WTC11 (cell line): ENCODE results near the gene SEC22C.

Source experiments
- FOXJ3 ChIP-seq: sonication (generic); formaldehyde crosslinking; IDR thresholded peaks from 2 replicates; pipeline ENCODE4 v1.9.0; 2021; ENCODE audit warnings: missing genetic modification reagents, mild to moderate bottlenecking, borderline replicate concordance
- NR2C2 ChIP-seq: sonication (generic); formaldehyde crosslinking; IDR thresholded peaks from 2 replicates; pipeline ENCODE4 v1.8.0; 2022; ENCODE audit warnings: mild to moderate bottlenecking, missing genetic modification reagents
- SMAD4 ChIP-seq: sonication (generic); formaldehyde crosslinking; IDR thresholded peaks from 2 replicates; pipeline ENCODE4 v1.8.0; 2022; ENCODE audit warnings: mild to moderate bottlenecking, missing genetic modification reagents
- SP1 ChIP-seq: sonication (generic); formaldehyde crosslinking; conservative IDR thresholded peaks from 2 replicates; pipeline ENCODE4 v1.8.1; 2022; ENCODE audit warnings: missing genetic modification reagents
- ZNF138 ChIP-seq: sonication (generic); formaldehyde crosslinking; conservative IDR thresholded peaks from 2 replicates; pipeline ENCODE4 v1.8.1; 2022; ENCODE audit warnings: mild to moderate bottlenecking, moderate library complexity, missing genetic modification reagents
- TF ChIP-seq, protein P1 (sequence below): fragments of 200-600 bp; IDR thresholded peaks from 2 replicates; pipeline ENCODE4 v1.8.0; 2022; ENCODE audit warnings: antibody characterized with exemption
- TF ChIP-seq, protein P2 (sequence below): sonication (generic); formaldehyde crosslinking; conservative IDR thresholded peaks from 2 replicates; pipeline ENCODE4 v1.8.1; 2022; ENCODE audit warnings: mild to moderate bottlenecking, missing genetic modification reagents
- TF ChIP-seq, protein P3 (sequence below): sonication (generic); formaldehyde crosslinking; IDR thresholded peaks from 2 replicates; pipeline ENCODE4 v1.8.1; 2022; ENCODE audit warnings: missing genetic modification reagents, borderline replicate concordance
- TF ChIP-seq, protein P4 (sequence below): sonication (generic); formaldehyde crosslinking; IDR thresholded peaks from 2 replicates; pipeline ENCODE4 v1.8.1; 2023; ENCODE audit warnings: mild to moderate bottlenecking, missing genetic modification reagents, borderline replicate concordance
- TF ChIP-seq, protein P5 (sequence below): sonication (generic); formaldehyde crosslinking; IDR thresholded peaks from 2 replicates; pipeline ENCODE4 v1.8.0; 2022; ENCODE audit warnings: mild to moderate bottlenecking, missing genetic modification reagents
- TF ChIP-seq, protein P6 (sequence below): sonication (generic); formaldehyde crosslinking; IDR thresholded peaks from 2 replicates; pipeline ENCODE4 v1.8.1; 2023; ENCODE audit warnings: mild to moderate bottlenecking, missing genetic modification reagents, moderate library complexity
- TF ChIP-seq, protein P7 (sequence below): sonication (generic); formaldehyde crosslinking; conservative IDR thresholded peaks from 2 replicates; pipeline ENCODE4 v1.8.1; 2023; ENCODE audit warnings: mild to moderate bottlenecking, low read depth, missing genetic modification reagents, moderate library complexity
- TF ChIP-seq, protein P8 (sequence below): sonication (generic); formaldehyde crosslinking; IDR thresholded peaks from 2 replicates; pipeline ENCODE4 v1.8.1; 2023; ENCODE audit warnings: mild to moderate bottlenecking, missing genetic modification reagents

DNA sequence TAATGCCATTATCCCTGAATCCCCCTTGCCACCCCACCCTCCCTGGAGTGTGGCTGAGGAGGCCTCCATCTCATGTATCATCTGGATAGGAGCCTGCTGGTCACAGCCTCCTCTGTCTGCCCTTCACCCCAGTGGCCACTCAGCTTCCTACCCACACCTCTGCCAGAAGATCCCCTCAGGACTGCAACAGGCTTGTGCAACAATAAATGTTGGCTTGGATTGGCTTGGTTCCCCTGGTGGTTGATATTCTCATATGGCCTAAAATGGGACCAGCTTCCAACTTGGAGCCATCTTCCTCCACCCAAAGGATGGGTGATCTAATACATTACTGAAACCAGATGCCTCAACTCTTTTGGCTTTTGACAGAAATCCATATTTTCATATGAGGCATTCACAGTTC lies 44.4 kb downstream of the SEC22C start:
- TF ChIP-seq NR2C2 = no peak
- TF ChIP-seq, protein P1, sequence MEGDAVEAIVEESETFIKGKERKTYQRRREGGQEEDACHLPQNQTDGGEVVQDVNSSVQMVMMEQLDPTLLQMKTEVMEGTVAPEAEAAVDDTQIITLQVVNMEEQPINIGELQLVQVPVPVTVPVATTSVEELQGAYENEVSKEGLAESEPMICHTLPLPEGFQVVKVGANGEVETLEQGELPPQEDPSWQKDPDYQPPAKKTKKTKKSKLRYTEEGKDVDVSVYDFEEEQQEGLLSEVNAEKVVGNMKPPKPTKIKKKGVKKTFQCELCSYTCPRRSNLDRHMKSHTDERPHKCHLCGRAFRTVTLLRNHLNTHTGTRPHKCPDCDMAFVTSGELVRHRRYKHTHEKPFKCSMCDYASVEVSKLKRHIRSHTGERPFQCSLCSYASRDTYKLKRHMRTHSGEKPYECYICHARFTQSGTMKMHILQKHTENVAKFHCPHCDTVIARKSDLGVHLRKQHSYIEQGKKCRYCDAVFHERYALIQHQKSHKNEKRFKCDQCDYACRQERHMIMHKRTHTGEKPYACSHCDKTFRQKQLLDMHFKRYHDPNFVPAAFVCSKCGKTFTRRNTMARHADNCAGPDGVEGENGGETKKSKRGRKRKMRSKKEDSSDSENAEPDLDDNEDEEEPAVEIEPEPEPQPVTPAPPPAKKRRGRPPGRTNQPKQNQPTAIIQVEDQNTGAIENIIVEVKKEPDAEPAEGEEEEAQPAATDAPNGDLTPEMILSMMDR = no peak
- TF ChIP-seq, protein P2, sequence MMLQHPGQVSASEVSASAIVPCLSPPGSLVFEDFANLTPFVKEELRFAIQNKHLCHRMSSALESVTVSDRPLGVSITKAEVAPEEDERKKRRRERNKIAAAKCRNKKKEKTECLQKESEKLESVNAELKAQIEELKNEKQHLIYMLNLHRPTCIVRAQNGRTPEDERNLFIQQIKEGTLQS (CRISPR knock-in tag) = no peak
- no peak for TF ChIP-seq FOXJ3 (CRISPR knock-in tag)
- TF ChIP-seq, protein P3, sequence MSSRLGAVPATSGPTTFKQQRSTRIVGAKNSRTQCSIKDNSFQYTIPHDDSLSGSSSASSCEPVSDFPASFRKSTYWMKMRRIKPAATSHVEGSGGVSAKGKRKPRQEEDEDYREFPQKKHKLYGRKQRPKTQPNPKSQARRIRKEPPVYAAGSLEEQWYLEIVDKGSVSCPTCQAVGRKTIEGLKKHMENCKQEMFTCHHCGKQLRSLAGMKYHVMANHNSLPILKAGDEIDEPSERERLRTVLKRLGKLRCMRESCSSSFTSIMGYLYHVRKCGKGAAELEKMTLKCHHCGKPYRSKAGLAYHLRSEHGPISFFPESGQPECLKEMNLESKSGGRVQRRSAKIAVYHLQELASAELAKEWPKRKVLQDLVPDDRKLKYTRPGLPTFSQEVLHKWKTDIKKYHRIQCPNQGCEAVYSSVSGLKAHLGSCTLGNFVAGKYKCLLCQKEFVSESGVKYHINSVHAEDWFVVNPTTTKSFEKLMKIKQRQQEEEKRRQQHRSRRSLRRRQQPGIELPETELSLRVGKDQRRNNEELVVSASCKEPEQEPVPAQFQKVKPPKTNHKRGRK (CRISPR knock-in tag) = no peak
- TF ChIP-seq SMAD4 (CRISPR knock-in tag) = no peak
- TF ChIP-seq, protein P4, sequence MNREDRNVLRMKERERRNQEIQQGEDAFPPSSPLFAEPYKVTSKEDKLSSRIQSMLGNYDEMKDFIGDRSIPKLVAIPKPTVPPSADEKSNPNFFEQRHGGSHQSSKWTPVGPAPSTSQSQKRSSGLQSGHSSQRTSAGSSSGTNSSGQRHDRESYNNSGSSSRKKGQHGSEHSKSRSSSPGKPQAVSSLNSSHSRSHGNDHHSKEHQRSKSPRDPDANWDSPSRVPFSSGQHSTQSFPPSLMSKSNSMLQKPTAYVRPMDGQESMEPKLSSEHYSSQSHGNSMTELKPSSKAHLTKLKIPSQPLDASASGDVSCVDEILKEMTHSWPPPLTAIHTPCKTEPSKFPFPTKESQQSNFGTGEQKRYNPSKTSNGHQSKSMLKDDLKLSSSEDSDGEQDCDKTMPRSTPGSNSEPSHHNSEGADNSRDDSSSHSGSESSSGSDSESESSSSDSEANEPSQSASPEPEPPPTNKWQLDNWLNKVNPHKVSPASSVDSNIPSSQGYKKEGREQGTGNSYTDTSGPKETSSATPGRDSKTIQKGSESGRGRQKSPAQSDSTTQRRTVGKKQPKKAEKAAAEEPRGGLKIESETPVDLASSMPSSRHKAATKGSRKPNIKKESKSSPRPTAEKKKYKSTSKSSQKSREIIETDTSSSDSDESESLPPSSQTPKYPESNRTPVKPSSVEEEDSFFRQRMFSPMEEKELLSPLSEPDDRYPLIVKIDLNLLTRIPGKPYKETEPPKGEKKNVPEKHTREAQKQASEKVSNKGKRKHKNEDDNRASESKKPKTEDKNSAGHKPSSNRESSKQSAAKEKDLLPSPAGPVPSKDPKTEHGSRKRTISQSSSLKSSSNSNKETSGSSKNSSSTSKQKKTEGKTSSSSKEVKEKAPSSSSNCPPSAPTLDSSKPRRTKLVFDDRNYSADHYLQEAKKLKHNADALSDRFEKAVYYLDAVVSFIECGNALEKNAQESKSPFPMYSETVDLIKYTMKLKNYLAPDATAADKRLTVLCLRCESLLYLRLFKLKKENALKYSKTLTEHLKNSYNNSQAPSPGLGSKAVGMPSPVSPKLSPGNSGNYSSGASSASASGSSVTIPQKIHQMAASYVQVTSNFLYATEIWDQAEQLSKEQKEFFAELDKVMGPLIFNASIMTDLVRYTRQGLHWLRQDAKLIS = no peak
- TF ChIP-seq, protein P5, sequence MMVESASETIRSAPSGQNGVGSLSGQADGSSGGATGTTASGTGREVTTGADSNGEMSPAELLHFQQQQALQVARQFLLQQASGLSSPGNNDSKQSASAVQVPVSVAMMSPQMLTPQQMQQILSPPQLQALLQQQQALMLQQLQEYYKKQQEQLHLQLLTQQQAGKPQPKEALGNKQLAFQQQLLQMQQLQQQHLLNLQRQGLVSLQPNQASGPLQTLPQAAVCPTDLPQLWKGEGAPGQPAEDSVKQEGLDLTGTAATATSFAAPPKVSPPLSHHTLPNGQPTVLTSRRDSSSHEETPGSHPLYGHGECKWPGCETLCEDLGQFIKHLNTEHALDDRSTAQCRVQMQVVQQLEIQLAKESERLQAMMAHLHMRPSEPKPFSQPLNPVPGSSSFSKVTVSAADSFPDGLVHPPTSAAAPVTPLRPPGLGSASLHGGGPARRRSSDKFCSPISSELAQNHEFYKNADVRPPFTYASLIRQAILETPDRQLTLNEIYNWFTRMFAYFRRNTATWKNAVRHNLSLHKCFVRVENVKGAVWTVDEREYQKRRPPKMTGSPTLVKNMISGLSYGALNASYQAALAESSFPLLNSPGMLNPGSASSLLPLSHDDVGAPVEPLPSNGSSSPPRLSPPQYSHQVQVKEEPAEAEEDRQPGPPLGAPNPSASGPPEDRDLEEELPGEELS = no peak
- TF ChIP-seq SP1 (CRISPR knock-in tag) = no peak
- TF ChIP-seq, protein P6, sequence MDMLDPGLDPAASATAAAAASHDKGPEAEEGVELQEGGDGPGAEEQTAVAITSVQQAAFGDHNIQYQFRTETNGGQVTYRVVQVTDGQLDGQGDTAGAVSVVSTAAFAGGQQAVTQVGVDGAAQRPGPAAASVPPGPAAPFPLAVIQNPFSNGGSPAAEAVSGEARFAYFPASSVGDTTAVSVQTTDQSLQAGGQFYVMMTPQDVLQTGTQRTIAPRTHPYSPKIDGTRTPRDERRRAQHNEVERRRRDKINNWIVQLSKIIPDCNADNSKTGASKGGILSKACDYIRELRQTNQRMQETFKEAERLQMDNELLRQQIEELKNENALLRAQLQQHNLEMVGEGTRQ (CRISPR knock-in tag) = no peak
- TF ChIP-seq ZNF138 (CRISPR knock-in tag) = no peak
- TF ChIP-seq, protein P7, sequence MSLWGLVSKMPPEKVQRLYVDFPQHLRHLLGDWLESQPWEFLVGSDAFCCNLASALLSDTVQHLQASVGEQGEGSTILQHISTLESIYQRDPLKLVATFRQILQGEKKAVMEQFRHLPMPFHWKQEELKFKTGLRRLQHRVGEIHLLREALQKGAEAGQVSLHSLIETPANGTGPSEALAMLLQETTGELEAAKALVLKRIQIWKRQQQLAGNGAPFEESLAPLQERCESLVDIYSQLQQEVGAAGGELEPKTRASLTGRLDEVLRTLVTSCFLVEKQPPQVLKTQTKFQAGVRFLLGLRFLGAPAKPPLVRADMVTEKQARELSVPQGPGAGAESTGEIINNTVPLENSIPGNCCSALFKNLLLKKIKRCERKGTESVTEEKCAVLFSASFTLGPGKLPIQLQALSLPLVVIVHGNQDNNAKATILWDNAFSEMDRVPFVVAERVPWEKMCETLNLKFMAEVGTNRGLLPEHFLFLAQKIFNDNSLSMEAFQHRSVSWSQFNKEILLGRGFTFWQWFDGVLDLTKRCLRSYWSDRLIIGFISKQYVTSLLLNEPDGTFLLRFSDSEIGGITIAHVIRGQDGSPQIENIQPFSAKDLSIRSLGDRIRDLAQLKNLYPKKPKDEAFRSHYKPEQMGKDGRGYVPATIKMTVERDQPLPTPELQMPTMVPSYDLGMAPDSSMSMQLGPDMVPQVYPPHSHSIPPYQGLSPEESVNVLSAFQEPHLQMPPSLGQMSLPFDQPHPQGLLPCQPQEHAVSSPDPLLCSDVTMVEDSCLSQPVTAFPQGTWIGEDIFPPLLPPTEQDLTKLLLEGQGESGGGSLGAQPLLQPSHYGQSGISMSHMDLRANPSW (CRISPR knock-in tag) = no peak
- TF ChIP-seq, protein P8, sequence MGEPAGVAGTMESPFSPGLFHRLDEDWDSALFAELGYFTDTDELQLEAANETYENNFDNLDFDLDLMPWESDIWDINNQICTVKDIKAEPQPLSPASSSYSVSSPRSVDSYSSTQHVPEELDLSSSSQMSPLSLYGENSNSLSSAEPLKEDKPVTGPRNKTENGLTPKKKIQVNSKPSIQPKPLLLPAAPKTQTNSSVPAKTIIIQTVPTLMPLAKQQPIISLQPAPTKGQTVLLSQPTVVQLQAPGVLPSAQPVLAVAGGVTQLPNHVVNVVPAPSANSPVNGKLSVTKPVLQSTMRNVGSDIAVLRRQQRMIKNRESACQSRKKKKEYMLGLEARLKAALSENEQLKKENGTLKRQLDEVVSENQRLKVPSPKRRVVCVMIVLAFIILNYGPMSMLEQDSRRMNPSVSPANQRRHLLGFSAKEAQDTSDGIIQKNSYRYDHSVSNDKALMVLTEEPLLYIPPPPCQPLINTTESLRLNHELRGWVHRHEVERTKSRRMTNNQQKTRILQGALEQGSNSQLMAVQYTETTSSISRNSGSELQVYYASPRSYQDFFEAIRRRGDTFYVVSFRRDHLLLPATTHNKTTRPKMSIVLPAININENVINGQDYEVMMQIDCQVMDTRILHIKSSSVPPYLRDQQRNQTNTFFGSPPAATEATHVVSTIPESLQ = no peak
